GM20000 (cell line): ENCODE results near the gene PAQR9.

Experiments
- DNase-seq: peaks from one replicate; pipeline ENCODE4 v3.0.0; 2012; ENCODE audit warnings: low spot score
- TF ChIP-seq, protein P1 (sequence below): IDR thresholded peaks from 2 replicates; pipeline ENCODE4 v1.5.1; 2012; ENCODE audit warnings: mild to moderate bottlenecking, control low read depth; ENCODE audit errors: extremely low read depth, missing control alignments

The PAQR9 gene

DNA sequence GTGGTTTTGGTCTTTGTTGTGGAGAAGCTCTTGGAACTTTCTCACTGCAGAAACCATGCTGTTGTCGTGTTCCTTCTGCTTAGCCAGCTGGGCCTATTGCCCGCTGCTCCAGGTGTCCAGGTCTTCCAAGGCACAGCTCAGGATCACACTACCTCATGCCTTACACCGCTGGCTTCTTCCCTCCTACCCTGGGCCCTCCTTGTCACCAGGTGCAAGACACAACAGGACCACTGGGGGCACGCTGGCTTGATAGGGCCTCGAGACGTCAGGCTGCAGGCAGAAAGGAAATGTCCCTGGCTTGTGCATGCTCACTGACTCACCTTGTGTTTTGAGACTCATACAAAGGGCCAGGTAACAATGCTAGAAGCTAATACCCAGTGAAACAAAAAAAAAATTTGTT, 32.3 kb downstream of the PAQR9 start:
- TF ChIP-seq, protein P1, sequence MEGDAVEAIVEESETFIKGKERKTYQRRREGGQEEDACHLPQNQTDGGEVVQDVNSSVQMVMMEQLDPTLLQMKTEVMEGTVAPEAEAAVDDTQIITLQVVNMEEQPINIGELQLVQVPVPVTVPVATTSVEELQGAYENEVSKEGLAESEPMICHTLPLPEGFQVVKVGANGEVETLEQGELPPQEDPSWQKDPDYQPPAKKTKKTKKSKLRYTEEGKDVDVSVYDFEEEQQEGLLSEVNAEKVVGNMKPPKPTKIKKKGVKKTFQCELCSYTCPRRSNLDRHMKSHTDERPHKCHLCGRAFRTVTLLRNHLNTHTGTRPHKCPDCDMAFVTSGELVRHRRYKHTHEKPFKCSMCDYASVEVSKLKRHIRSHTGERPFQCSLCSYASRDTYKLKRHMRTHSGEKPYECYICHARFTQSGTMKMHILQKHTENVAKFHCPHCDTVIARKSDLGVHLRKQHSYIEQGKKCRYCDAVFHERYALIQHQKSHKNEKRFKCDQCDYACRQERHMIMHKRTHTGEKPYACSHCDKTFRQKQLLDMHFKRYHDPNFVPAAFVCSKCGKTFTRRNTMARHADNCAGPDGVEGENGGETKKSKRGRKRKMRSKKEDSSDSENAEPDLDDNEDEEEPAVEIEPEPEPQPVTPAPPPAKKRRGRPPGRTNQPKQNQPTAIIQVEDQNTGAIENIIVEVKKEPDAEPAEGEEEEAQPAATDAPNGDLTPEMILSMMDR = no peak
- DNase-seq = no peak

DNA sequence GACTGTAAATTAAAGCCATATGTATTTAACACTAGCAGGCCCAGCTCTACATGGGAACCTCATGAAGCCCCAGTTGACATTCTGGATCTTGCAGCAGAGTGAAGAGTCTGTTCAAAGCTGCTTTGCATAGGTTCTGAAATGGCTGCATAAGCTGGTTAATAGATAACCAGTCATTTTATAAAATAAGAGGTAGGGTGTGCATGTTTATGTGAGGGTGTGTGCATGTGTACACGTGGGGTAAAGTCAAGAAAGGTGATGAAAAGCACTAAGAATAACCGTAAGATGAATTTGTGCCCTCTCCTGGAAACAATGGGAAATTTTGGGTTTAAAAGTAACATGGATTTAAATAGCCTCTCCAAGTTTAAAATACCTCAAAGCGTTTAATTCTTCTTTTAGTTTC, 33.0 kb downstream of the PAQR9 start:
- TF ChIP-seq, protein P1 = no peak
- no peak for DNase-seq

DNA sequence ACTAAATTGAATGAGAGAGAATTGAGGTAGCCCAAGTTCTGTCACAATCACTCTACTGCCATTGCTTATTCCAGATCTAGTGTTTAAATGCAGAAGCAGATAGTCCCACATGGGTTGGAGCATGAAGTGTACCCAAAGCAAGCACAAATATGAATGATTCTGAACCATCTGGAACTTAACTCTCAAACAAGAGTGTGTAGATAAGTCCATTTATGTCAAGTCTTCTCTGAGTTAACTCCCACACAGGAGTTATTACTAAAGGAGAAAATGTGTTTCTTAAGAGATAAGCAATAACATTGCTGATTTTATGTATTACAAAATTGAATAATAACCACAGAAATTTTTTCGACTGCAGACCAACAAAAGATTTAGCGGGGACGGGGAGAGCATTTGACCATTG, 33.6 kb downstream of the PAQR9 start:
- TF ChIP-seq, protein P1 = no peak
- DNase-seq = no peak

DNA sequence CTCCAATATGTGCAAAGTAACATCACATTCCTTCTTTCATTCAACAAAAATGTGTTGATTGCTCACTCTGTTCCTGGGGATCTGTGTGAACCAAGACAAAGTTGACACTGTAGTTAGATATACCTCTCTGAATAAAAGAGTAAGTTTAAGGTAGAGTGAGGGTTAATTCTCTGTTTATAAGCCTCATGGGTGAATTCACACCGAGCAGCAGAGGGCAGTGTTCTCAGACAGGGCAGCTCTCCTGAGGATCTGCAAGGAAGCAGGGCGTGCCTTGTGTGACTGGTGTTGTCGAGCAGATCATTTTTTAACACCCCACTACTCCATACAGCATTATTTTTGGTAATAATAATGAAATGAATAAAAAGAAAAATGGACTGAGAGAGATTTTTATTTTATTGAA, 34.4 kb downstream of the PAQR9 start:
- DNase-seq = peak; percentile 56
- TF ChIP-seq, protein P1 = peak; percentile 19

DNA sequence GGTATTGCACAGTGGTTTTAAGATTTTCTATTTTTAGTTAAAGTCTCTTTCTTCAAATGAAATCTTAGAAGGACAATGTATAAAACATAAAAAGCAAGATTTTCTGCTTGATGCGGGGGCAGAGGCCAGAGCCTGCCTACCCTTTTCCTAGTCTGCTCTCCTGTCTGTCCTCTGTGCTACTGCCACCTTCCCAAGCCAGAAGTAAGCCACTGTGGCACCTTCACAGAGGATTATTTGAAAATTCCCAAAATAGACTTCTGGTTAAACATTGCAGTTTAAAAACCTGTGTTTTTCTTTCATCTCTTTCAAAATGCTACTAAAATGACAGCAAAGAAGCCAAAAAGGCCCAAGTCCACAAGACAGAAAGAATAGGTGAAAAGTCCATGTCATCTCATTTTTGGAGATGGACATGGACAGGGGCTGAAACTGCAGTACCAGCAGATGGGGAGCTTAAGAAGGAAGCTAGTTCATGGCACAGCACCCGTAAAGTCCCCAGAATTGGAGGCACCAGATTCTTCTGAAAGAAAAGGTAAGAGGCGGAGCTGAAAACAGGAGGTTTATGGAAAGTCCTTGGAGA, 37.0 kb downstream of the PAQR9 start:
- no peak for DNase-seq
- TF ChIP-seq, protein P1 = no peak

DNA sequence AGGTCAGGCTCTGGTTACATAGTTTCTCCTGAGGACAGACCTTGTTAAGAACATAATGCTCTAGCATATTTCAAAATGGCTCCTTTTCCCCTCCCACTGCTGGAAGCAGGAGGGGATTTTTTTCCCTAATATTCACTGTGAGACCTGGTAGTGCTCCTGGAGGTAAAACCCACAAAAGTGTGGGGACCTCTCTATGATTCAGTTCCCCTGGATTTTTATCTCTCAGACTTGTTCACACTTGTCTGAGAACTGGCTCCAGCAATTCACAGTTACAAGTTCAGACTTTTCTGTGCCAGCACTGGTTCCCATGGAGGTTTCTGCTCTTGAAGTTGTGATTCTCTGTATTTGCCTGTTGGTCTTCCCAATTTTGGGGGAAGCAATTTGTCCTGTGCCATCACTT, 38.3 kb downstream of the PAQR9 start:
- TF ChIP-seq, protein P1 = no peak
- no peak for DNase-seq

- no peak for DNase-seq
- TF ChIP-seq, protein P1 = no peak
These were observed 39.8 kb downstream of the PAQR9 start for GRCh38 chr3:142923694-142924093.
